Measurements from ENCODE around the gene KLK2.

Gene KLK2

GRCh38 chr19:50928831-50929230 lies 55.6 kb downstream of the KLK2 start:
- no peak for DNase-seq
